Activated CD8-positive, alpha-beta memory T cell treated with anti-CD3 and anti-CD28 coated beads, Interleukin-2, amount 50 U/mL, for 1 hour (primary cell): Measurements from ENCODE around the gene SNCAIP.
"Not testable (repeated sequence)": the region's sequence is repeated elsewhere in the genome, so short reads cannot be mapped to it uniquely, and the experiment has no call there.

ENCODE experiments used
- DNase-seq: peaks from one replicate; pipeline ENCODE4 v3.0.0-alpha.2; 2020; ENCODE audit errors: extremely low read depth

Gene SNCAIP

GRCh38 chr5:122465031-122465577, 153.1 kb downstream of the SNCAIP start:
- DNase-seq, result no peak

GRCh38 chr5:122465994-122466393, 154.0 kb downstream of the SNCAIP start:
- no peak for DNase-seq

GRCh38 chr5:122468351-122469116, 156.5 kb downstream of the SNCAIP start:
- DNase-seq, result no peak

- no peak for DNase-seq
Measured at GRCh38 chr5:122469384-122469919, 157.4 kb downstream of the SNCAIP start.

GRCh38 chr5:122470365-122470764, 158.3 kb downstream of the SNCAIP start:
- DNase-seq, result no peak

GRCh38 chr5:122471031-122471751, 159.2 kb downstream of the SNCAIP start:
- DNase-seq, result no peak

GRCh38 chr5:122471752-122472061, 159.7 kb downstream of the SNCAIP start:
- no peak for DNase-seq

- DNase-seq, result no peak
Measured at GRCh38 chr5:122473138-122473843, 161.3 kb downstream of the SNCAIP start.

GRCh38 chr5:122473941-122474340, 161.9 kb downstream of the SNCAIP start:
- DNase-seq, result no peak

- DNase-seq, result no peak
Measured at GRCh38 chr5:122478741-122479442, 166.9 kb downstream of the SNCAIP start.

- DNase-seq, result no peak
Measured at GRCh38 chr5:122480146-122480545, 168.1 kb downstream of the SNCAIP start.

GRCh38 chr5:122484103-122484502, 172.1 kb downstream of the SNCAIP start:
- DNase-seq, result no peak

GRCh38 chr5:122485226-122485625, 173.2 kb downstream of the SNCAIP start:
- DNase-seq, result no peak

GRCh38 chr5:122486616-122487015, 174.6 kb downstream of the SNCAIP start:
- DNase-seq, result not testable (repeated sequence)

- no peak for DNase-seq
Measured at GRCh38 chr5:122490718-122491117, 178.7 kb downstream of the SNCAIP start.

- DNase-seq, result no peak
Measured at GRCh38 chr5:122492675-122493074, 180.6 kb downstream of the SNCAIP start.

- no peak for DNase-seq
Measured at GRCh38 chr5:122493091-122494021, 181.3 kb downstream of the SNCAIP start.

GRCh38 chr5:122494109-122494508, 182.1 kb downstream of the SNCAIP start:
- DNase-seq, result no peak

- DNase-seq, result no peak
Measured at GRCh38 chr5:122498163-122498562, 186.1 kb downstream of the SNCAIP start.

GRCh38 chr5:122499585-122499984, 187.5 kb downstream of the SNCAIP start:
- no peak for DNase-seq
